ENCODE data around the gene EVA1C. TPM values are rescaled to one million over a fixed set of nuclear protein-coding genes. Genes with fewer than 3 reads are reported as not detected.
"Not testable (repeated sequence)": the region's sequence is repeated elsewhere in the genome, so short reads cannot be mapped to it uniquely, and the experiment has no call there.

The EVA1C gene
- total RNA-seq, 1 donor from 2014 or later, result 15.9 TPM

DNA sequence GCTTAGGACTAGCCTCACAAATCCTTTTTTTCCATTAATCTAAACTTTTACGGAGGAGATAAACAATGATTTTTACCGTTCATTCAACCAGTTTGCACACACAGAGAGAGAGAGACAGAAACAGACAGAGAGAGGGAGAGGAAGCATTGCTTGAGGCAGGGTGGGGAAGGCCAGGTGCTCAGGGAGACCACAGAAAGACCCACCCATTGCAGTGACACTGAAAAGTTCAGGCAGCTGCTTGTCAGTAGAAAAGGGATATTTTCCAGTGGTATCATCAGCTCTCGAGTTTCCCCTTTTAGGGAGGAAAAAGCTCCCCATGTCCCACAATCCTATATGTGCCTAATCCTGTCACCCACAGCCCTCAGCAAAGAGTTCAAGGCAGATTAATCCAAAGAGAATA lies 145.6 kb downstream of the EVA1C start:
- no peak for DNase-seq (ENCODE audit: low read depth in 2 of 2)

- no peak for DNase-seq (ENCODE audit: low read depth in 2 of 2)
Measured at GRCh38 chr21:32559006-32559610, 146.6 kb downstream of the EVA1C start.

- no peak for DNase-seq (ENCODE audit: low read depth in 2 of 2)
Measured at GRCh38 chr21:32560896-32561295, 148.4 kb downstream of the EVA1C start.

GRCh38 chr21:32561476-32561875 lies 149.0 kb downstream of the EVA1C start:
- not testable (repeated sequence) for DNase-seq (ENCODE audit: low read depth in 2 of 2)

GRCh38 chr21:32562426-32562825 lies 149.9 kb downstream of the EVA1C start:
- peak; percentile 43 to 64 for DNase-seq (ENCODE audit: low read depth in 2 of 2)

GRCh38 chr21:32562915-32563314 lies 150.4 kb downstream of the EVA1C start:
- no peak for DNase-seq (ENCODE audit: low read depth in 2 of 2)

Other genes with a start within 250 kb of the EVA1C start
- gene MIS18A, start 133.7 kb upstream of the EVA1C start, total RNA-seq, result 6.2 and 13.1 TPM in 2 replicates
- not detected in 2 replicates for gene MRAP, start 113.9 kb upstream of the EVA1C start, total RNA-seq
- 13.5 and 18.3 TPM in 2 replicates for gene URB1, start 19.7 kb upstream of the EVA1C start, total RNA-seq
- gene TCP10L, start 172.8 kb downstream of the EVA1C start, total RNA-seq, result under 0.01 and 0.26 TPM in 2 replicates
- 33.6 and 34.1 TPM in 2 replicates for gene CFAP298, start 199.7 kb downstream of the EVA1C start, total RNA-seq